SKM-1 treated with dmso at 0.1 percent for 144 hours (cell line): Measurements from ENCODE around the gene CDR2.
A peak's percentile ranks its signal among the peaks of the same experiment; 100 is the strongest.
"Not testable (repeated sequence)": the region's sequence is repeated elsewhere in the genome, so short reads cannot be mapped to it uniquely, and the experiment has no call there.

Experiments used
- DNase-seq: peaks from one replicate; lab custom pipeline; 2025; ENCODE audit not compliant: unreplicated experiment; lab: John Stamatoyannopoulos, UW

The CDR2 gene

GRCh38 chr16:22353191-22353919, 21.1 kb downstream of the CDR2 start:
- DNase-seq: peak; percentile 92

GRCh38 chr16:22352723-22353122, 21.7 kb downstream of the CDR2 start:
- DNase-seq: no peak

- no peak for DNase-seq
Measured at GRCh38 chr16:22352140-22352539, 22.3 kb downstream of the CDR2 start.

- not testable (repeated sequence) for DNase-seq
Measured at GRCh38 chr16:22351017-22351416, 23.4 kb downstream of the CDR2 start.

DNA sequence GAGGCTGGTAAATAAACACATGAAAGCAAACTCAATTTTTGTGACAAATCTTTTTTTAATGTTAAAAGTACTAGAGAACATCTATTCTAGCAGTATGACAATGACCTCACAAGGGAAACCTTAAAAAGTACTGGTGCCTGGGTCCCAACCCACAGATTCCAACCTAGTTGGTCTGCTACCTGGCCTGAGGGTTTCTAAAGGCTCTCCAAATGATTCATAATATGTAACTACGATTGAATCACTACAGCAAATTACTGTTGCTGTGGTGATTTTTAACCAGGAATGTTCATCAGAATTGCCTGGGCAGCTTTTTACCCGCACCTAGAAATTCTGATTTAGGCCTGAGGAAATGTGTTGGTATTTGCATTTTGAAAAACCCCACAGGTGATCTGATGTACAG, 26.1 kb downstream of the CDR2 start:
- DNase-seq: no peak

DNA sequence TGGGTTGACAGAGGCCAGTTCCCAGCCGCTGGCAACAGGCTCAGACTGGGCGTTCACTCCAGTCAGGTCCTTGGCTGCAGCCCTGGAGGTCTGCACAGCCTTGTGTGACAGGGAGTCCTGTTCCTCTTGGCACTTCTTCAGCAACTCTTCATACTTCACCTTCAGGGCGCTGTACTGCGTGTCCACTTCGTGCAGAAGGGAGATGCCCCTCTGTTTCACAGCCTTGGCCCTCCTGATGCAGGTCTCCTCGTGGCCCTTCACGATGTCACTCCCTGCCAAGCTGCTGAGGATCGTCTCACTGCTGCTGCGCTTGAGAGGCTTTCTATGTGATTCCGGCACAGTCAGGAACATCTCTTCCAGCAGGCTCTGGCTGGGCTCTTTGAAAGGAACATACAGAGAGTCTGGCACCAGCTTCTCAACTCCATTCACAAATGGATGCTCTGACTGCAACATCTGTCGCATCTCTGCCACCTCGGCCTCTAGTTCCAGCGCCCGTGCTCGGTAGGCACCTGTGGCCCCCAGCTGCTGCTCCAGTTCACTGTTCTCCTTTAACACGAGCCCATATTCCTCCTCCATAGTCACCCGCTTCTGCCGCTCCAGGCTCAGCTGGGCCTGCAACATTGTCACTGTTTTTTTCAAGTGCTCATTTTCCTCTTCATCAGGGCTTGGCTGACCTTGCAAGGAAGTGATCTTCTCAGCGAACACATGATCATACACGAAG, 27.2 kb downstream of the CDR2 start:
- DNase-seq: no peak

GRCh38 chr16:22346483-22346882, 27.9 kb downstream of the CDR2 start:
- no peak for DNase-seq

- DNase-seq: no peak
Measured at GRCh38 chr16:22342082-22342481, 32.3 kb downstream of the CDR2 start.

DNA sequence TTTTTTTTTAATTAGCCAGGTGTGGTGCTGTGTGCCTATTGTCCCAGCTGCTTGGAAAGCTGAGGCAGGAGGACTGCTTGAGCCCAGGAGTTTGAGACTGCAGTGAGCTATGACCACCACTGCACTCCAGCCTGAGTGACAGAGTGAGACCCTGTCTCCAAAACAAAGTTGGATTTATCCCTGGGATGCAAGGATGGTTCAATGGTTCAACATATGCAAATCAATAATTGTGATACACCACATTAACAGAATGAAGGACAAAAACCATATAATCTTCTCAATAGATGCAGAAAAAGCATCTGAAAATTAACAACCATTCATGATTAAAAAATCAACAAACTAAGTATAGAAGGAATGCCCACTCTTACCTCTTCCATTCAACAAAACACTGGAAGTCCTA, 33.5 kb downstream of the CDR2 start:
- DNase-seq: no peak

GRCh38 chr16:22337849-22338635, 36.4 kb downstream of the CDR2 start:
- DNase-seq: no peak

GRCh38 chr16:22337045-22337444, 37.4 kb downstream of the CDR2 start:
- DNase-seq: no peak

DNA sequence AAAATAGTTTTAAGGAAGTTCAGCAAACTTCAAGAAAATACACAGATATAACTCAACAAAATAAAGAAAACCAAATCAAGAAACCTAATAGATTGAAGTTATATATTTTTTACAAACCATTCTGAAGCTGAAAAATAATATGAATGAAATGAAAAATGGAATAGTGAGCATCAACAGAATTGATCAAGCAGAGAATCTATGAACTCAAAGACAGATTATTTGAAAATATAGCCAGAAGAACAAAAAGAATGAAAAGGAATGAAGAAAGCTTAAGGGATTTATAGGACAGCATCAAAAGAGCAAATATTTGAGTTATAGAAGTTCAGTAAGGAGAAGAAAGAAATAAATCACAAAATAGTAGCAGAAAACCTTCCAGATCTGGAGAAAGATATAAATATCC, 37.8 kb downstream of the CDR2 start:
- DNase-seq: no peak

DNA sequence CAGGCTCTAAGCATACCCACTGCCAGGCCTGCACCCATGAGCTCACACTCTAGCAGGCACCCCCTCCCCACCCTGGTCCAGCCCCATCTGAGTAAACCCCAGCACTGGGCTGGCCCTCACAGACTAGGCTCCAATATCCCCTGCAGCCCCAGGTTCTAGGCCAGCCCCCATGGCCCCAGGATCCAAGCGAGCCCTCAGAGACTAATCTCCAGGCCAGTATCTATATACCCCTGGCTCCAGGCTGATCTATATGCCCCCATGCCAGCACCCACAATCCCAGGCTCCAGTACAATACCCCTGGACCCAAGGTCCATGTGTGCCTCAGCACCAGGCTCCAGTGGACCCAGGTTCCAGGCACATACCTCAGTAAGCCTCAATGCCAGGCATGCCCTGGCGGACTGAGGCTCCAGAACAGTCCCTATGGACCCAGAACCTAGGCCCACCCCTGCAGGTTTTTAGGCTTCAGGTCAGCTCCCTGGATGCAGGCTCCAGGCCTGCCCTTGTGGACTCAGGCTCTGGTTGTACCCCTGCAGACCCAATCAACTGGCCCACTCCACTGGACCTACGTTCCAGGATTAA, 38.7 kb downstream of the CDR2 start:
- DNase-seq: no peak

- no peak for DNase-seq
Measured at GRCh38 chr16:22333457-22333994, 40.9 kb downstream of the CDR2 start.

- DNase-seq: no peak
Measured at GRCh38 chr16:22330326-22330725, 44.1 kb downstream of the CDR2 start.

DNA sequence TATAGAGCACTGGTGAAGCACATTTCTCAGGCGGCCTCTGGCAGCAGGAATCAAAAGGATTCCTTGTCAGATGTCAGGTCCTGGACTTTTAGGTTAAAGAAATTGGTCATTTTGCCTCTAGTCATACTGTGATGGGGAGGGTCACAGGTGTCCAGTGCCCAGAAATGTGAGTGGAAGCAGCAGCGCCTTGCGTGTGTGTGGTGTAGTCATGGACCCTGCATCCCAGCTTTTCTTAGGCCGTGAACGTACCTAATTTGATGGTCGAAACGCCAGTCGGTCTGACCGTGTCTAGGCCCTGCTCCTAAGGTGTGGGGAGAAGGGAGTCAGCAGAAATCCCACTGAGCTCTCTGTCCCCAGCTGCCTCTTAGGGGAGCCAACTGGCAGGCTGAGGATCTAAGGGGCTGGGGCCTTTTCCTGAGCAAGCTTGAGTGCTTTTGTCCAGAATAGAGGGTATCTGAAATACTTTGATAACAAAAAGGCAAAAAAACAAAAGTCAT, 45.2 kb downstream of the CDR2 start:
- no peak for DNase-seq

- no peak for DNase-seq
Measured at GRCh38 chr16:22328081-22328725, 46.2 kb downstream of the CDR2 start.

DNA sequence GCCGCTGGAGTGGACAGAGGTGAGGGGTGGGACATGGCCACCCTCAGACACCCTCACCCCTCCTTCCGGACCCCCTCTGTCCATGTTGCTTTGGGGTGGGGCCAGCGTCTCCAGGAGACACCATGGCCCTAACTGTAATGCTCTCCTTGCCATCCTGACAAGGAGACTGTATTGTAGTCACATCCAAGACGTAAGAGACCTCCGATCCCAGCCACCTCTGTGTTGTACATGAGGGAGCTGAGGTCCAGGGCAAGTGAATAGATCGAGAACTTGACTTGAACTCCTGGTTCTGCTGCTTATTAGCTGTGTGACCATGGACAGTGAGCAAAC, 47.0 kb downstream of the CDR2 start:
- DNase-seq: no peak

DNA sequence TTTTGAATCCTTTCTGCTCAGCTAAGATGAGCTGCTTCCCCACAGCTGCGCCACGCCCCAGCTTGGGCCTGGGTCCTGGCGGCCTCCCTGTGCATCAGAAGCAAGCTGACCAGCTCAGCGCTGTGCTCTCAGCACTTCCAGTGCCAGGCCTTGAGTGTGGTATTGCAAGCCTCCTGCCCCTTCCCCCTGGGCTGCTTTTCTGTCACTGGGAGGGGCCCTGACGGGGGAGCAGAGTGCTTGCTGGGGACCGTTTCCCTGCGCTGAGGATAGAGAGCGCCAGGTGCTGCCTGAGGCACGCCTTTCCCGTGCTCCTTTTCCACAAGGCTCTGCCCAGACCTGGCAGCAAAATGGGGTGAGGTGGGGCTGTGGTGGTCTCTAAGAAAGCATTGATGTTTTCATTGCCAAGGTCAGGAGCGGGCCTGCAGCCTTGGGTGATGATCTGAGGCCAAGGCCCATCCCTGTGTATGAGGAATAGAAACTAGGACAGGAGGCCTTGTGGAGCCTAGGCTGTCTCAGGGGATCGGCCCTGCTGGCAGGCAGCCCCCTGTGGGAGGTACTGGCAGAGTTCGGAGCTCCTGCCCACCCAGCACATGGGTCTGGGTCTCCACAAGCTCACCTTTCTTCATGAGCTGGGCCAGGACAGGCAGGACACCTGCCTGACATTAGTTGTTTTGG, 47.5 kb downstream of the CDR2 start:
- DNase-seq: no peak

DNA sequence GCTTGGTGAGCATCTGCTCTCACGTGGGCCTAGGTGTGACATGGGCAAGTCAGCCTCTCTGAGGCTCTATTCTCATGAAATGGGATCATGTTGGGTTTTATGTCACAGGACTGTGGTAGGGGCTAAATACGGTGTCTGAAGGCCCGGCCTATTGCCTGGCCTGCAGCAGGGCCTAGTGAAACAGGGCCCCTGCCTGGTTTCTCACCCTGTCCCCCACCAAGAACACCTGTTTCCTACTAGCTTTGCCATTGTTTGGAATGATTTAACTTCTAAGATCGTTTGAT, 48.1 kb downstream of the CDR2 start:
- no peak for DNase-seq
